LNCaP clone FGC (cell line): Measurements from ENCODE around the gene WDR41.

Experiments used
- DNase-seq: peaks from one replicate; pipeline ENCODE4 v3.0.0-alpha.2; 2011; ENCODE audit warnings: low read depth
- H3K4me3 ChIP-seq: 2 replicates; pipeline ENCODE4 v1.5.1; 2011; ENCODE audit warnings: mild to moderate bottlenecking, low read depth, low read length, control low read depth
- TF ChIP-seq, protein P1 (sequence below): IDR thresholded peaks from 2 replicates; pipeline ENCODE4 v1.5.1; 2012; ENCODE audit warnings: mild to moderate bottlenecking; ENCODE audit not compliant: control insufficient read depth, insufficient read depth; ENCODE audit errors: extremely low read depth

The WDR41 gene

DNA sequence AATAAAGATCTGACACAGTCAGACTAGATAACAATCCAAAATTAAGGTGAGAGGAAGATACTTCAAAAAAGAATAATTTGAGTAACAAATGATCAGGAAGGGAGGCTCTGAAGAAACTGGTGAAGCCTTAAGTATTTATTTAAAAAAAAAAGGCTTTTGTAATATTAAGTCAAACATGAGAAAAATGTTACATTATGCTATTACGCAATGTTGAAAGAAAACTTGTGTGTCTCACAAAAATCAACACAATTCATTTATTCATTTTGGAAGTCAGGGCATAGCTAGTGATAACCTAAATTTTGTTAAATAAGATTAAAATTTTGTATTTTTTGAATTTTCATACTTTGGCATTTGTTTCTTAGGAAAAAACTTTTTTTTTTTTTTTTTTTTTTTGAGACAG lies 28.2 kb downstream of the WDR41 start:
- TF ChIP-seq, protein P1, sequence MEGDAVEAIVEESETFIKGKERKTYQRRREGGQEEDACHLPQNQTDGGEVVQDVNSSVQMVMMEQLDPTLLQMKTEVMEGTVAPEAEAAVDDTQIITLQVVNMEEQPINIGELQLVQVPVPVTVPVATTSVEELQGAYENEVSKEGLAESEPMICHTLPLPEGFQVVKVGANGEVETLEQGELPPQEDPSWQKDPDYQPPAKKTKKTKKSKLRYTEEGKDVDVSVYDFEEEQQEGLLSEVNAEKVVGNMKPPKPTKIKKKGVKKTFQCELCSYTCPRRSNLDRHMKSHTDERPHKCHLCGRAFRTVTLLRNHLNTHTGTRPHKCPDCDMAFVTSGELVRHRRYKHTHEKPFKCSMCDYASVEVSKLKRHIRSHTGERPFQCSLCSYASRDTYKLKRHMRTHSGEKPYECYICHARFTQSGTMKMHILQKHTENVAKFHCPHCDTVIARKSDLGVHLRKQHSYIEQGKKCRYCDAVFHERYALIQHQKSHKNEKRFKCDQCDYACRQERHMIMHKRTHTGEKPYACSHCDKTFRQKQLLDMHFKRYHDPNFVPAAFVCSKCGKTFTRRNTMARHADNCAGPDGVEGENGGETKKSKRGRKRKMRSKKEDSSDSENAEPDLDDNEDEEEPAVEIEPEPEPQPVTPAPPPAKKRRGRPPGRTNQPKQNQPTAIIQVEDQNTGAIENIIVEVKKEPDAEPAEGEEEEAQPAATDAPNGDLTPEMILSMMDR, result no peak
- DNase-seq, result no peak
- no peak overlapping the region for H3K4me3 ChIP-seq

DNA sequence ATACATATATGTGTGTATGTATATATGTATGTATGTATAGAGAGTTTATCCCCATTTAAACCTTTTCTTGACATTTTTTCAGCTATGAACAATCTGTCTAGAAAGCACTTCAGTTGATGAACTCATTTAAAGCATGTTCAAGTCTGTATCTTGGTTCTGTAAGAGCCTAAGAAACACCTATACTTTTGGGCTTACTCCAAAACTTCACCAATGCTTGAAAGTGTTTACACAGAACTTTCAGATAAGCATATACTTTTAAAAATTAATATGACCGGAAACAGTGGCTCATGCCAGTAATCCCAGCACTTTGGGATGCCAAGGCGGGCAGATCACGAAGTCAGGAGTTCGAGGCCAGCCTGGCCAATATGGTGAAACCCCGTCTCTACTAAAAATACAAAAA lies 30.8 kb downstream of the WDR41 start:
- peak; percentile 18 for DNase-seq
- TF ChIP-seq, protein P1, result no peak

DNA sequence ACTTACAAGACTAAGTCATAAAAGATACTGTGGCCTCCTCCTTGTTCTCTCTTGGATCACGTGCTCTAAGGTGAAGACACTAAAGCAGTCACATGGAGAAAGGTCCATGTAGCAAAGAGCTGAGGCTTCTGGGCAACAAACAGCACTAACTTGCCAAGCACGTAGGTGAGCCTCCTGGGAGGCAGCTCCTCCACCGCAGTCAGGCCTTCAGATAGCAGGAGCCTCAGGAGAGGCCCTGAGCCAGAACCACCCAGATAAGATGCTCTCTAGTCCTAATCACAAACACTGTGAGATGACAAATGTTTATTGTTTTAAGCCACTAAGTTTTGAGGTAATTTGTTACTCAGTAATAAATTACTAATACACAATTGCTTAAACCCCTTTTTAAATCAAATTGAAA lies 38.0 kb downstream of the WDR41 start:
- no peak for DNase-seq
- H3K4me3 ChIP-seq, result no peak overlapping the region
- TF ChIP-seq, protein P1, result no peak

More for the DNA sequence above, 30.8 kb downstream of the WDR41 start:
- H3K4me3 ChIP-seq, result no peak overlapping the region

DNA sequence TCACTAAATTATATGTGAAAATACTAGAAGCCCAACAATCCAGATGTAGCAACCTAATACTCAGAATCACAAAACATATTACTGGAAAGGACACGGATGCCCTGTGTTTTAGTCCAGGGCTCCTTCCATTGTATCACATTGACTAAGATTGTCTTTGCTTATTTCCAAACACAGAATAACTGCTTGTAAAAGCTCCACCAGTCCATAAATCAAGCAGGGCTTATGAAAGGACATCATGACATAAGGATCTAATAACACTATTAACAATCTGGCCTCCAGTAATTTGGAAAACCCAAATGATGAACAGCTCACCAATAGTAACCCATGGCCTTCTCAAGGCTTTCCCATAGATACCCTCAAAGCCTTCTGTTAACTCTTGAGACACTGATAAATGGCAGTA lies 39.8 kb downstream of the WDR41 start:
- TF ChIP-seq, protein P1, result no peak
- H3K4me3 ChIP-seq, result no peak overlapping the region
- no peak for DNase-seq

DNA sequence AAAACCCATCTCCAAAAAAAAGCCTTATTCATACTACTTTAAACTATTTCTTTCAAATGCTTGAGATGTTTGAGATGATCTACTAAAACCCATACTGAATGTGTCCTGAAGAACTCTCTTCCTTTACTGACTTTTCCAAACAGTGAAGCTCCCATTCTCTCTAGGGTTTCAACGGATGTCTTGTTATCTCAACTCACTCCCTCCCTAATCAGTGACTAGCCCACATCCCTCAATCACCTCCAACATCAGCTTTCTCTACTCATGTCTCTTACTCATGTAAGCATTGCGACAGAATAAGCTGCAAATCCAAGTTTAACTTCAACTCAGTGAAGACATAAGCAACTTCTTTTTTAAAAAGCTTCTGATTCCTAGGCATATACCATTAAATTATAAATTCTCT lies 42.1 kb downstream of the WDR41 start:
- DNase-seq, result no peak
- H3K4me3 ChIP-seq, result no peak overlapping the region
- TF ChIP-seq, protein P1, result no peak

- no peak overlapping the region for H3K4me3 ChIP-seq
- TF ChIP-seq, protein P1, result no peak
- DNase-seq, result peak; percentile 44
Measured at GRCh38 chr5:77449277-77449676, 42.8 kb downstream of the WDR41 start.

- no peak for DNase-seq
- TF ChIP-seq, protein P1, result no peak
- H3K4me3 ChIP-seq, result no peak overlapping the region
Measured at GRCh38 chr5:77448831-77449230, 43.3 kb downstream of the WDR41 start.
